ENCODE measurements around the gene GLT1D1.

Gene GLT1D1

DNA sequence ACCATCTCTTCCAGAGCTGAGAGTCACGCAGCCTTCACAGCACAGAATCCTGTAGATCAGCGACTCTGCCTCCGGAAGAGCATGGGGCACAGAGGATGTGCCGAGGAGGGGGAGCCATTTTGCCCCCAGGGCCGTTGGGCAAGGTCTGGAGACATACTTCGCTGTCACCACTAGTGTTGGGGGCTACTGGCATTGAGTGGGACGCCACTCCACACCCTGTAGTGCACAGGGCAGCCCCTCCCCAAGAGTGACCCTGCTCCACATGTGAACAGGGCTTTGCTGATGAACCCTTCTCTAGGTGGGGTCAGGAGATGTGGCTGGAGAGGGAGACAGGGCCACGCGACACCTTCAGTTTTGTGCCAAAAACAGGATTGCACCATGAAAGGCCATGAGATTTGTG is 6.0 kb downstream of the GLT1D1 start:
- no peak for DNase-seq (ENCODE audit: low read depth)
- TF ChIP-seq, protein P1, sequence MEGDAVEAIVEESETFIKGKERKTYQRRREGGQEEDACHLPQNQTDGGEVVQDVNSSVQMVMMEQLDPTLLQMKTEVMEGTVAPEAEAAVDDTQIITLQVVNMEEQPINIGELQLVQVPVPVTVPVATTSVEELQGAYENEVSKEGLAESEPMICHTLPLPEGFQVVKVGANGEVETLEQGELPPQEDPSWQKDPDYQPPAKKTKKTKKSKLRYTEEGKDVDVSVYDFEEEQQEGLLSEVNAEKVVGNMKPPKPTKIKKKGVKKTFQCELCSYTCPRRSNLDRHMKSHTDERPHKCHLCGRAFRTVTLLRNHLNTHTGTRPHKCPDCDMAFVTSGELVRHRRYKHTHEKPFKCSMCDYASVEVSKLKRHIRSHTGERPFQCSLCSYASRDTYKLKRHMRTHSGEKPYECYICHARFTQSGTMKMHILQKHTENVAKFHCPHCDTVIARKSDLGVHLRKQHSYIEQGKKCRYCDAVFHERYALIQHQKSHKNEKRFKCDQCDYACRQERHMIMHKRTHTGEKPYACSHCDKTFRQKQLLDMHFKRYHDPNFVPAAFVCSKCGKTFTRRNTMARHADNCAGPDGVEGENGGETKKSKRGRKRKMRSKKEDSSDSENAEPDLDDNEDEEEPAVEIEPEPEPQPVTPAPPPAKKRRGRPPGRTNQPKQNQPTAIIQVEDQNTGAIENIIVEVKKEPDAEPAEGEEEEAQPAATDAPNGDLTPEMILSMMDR (IDR thresholded peaks at IDR 0.05; ENCODE audit: low read length, missing control alignments) = no peak
- no peak overlapping the region for H3K4me3 ChIP-seq (replicated peaks; ENCODE audit: low read depth, low read length)

DNA sequence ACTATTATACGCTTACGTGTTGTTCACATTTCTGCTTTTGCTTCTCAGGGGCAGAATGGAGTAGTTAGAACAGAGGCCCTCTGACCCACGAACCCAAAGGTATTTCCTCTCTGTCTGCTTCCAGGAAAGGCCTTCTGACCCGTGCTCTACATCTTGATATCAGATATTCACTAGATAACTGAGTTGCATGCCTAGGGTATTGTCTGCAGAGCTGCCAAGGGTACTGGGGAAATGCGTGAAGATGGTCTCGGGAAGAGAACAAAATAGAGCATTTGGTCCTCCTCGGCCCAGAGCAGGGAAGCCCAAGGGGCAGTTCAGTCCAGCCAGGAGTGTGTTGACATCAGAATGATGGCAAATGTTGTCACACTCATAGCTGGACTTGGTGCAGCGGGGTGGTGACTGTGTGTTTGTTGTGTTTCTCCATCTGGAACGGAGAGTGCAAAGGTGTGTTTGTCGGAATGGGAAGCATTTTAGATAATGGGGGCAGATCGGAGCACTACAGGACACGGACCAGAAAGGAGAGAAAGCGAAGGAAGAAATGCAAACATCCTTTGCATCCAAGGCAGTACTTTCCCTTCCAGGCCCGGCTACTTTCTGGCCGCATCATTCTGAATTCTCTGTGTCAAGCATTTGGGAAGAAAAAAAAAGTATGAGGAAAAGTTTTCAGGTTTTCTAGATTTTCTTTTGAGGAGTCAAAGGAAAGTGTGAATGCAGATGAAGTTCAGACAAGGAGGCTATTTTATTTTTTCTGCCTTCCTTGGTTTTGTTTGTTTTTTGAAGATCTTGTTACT is 8.1 kb downstream of the GLT1D1 start:
- DNase-seq (ENCODE audit: low read depth) = no peak
- TF ChIP-seq, protein P1 (IDR thresholded peaks at IDR 0.05; ENCODE audit: low read length, missing control alignments) = no peak
- H3K4me3 ChIP-seq (replicated peaks; ENCODE audit: low read depth, low read length) = no peak overlapping the region

DNA sequence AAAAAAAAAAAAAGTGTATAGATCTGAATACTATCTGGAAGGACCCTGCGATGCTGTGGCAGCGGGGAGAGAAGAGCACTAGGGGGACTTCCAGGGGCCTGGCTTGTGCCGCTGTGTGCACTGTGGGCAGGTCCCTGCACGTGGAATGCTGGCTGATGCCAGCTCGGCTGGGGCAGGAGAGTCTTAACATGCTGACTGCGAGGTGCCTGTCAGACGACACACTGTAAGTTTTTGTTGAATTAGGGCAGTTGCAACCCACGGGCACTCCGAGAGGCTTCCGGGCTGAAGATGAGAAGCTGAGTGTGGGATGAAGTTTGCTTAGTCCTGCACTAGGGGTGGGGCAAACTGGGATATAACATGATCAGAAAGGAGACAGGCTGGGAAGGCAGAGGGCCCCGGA is 10.7 kb downstream of the GLT1D1 start:
- TF ChIP-seq, protein P1 (IDR thresholded peaks at IDR 0.05; ENCODE audit: low read length, missing control alignments) = no peak
- no peak overlapping the region for H3K4me3 ChIP-seq (replicated peaks; ENCODE audit: low read depth, low read length)
- DNase-seq (ENCODE audit: low read depth) = no peak

DNA sequence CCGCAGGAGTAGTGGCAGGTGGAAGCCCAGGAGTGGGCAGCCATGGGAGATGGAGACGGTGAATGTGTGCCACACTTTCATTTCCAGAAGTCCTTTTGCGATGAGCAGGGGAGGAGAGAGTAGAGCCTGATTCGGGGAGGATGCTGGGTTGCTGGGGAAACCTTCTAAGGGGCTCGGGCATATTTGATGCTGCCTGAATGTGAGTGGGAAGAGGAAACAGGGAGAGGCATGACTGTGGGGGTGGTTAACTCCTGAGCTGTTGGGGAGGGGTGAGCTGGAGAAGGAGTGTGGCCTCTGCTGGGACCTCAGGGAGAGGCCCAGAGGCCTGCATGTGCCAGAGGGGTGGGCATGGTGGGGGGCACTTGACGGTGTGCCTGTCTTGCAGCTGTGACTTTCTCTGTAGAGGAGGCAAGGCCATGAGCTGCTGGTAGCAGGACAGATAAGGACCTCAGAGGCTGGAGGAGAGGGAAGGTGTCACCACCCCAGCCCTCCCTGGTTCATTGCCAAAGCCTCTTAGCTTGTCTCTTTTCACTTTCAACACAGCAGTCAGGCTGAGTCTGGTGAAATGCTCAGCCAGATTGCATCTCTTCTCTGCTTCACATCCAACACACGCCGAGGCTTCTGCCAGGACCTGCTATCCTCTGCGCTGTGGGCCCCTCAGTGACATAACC is 11.4 kb downstream of the GLT1D1 start:
- no peak overlapping the region for H3K4me3 ChIP-seq (replicated peaks; ENCODE audit: low read depth, low read length)
- TF ChIP-seq, protein P1 (IDR thresholded peaks at IDR 0.05; ENCODE audit: low read length, missing control alignments) = no peak
- DNase-seq (ENCODE audit: low read depth) = no peak

DNA sequence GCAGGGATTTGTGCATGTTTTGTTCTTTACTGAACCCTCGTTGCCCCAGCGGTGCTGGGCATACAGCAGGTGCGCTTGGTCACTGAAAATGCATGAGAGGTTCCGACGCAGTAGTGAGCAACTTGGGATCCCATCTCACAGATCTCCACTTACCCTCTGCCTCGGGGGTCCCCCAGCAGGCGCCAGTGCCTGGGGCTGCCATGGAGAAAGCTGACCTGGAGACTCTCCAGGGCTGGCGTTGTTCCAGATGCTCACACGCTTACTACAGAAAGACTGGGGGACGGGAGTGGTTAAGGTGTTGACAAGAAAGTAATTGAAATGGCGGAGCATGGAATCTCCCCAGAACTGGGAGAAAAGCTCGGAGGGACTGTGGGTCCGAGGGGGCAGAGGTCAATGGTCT is 14.2 kb downstream of the GLT1D1 start:
- DNase-seq (ENCODE audit: low read depth) = no peak
- no peak overlapping the region for H3K4me3 ChIP-seq (replicated peaks; ENCODE audit: low read depth, low read length)
- TF ChIP-seq, protein P1 (IDR thresholded peaks at IDR 0.05; ENCODE audit: low read length, missing control alignments) = no peak

DNA sequence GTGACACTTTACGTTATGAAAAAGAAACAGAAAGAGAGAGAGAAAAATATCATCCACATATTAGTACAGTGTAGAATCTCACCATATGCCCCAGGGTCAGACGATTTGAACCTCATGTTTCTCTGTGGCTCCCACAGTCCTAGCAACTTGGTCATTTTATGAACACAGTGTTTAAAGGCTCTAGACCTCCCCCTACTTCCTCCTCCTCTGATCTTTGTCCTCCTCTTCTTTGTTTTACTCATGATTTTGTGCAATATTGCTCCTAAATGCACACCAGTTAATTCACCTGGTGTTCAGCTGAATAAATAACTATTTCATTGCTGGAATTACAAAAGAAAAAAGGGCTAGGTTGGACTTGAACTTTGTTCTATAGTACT is 18.2 kb downstream of the GLT1D1 start:
- DNase-seq (ENCODE audit: low read depth) = no peak
- TF ChIP-seq, protein P1 (IDR thresholded peaks at IDR 0.05; ENCODE audit: low read length, missing control alignments) = no peak
- H3K4me3 ChIP-seq (replicated peaks; ENCODE audit: low read depth, low read length) = no peak overlapping the region
